Retinal pigment epithelial cell (primary cell): ENCODE data around the gene PTBP3.

Source experiments
- DNase-seq: peaks from one replicate; pipeline ENCODE4 v3.0.0-alpha.2; 2010; ENCODE audit warnings: low read depth
- H3K4me3 ChIP-seq: 2 replicates; pipeline ENCODE4 v1.5.1; 2011; ENCODE audit warnings: mild to moderate bottlenecking, low read length, control low read depth, moderate library complexity
- CTCF ChIP-seq: conservative IDR thresholded peaks from 2 replicates; pipeline ENCODE4 v1.5.1; 2011; ENCODE audit warnings: low read depth, low read length, control low read depth, inconsistent platforms

PTBP3 gene

GRCh38 chr9:112174222-112174964 lies 159.0 kb downstream of the PTBP3 start:
- no peak for TF ChIP-seq CTCF
- no peak for DNase-seq
- peak overlapping the region; percentile 55 for H3K4me3 ChIP-seq

GRCh38 chr9:112173489-112174221 lies 159.8 kb downstream of the PTBP3 start:
- DNase-seq, result no peak
- H3K4me3 ChIP-seq, result no peak overlapping the region
- TF ChIP-seq CTCF, result no peak

GRCh38 chr9:112170968-112171367 lies 162.5 kb downstream of the PTBP3 start:
- no peak overlapping the region for H3K4me3 ChIP-seq
- no peak for TF ChIP-seq CTCF
- no peak for DNase-seq

- no peak for DNase-seq
- H3K4me3 ChIP-seq, result no peak overlapping the region
- no peak for TF ChIP-seq CTCF
Observed at GRCh38 chr9:112170235-112170634, 163.2 kb downstream of the PTBP3 start.

- H3K4me3 ChIP-seq, result no peak overlapping the region
- TF ChIP-seq CTCF, result no peak
- DNase-seq, result no peak
Observed at GRCh38 chr9:112169368-112169767, 164.1 kb downstream of the PTBP3 start.

- DNase-seq, result no peak
- TF ChIP-seq CTCF, result no peak
Observed at GRCh38 chr9:112168197-112168596, 165.2 kb downstream of the PTBP3 start.

More at GRCh38 chr9:112168197-112168596, 165.2 kb downstream of the PTBP3 start:
- H3K4me3 ChIP-seq, result no peak overlapping the region
